IPS-NIHi11 (cell line): ENCODE data around the gene SAV1.
A peak's percentile ranks its signal among the peaks of the same experiment; 100 is the strongest.
"Not testable (repeated sequence)": the region's sequence is repeated elsewhere in the genome, so short reads cannot be mapped to it uniquely, and the experiment has no call there.

Experiments used
- DNase-seq: peaks from one replicate; pipeline ENCODE4 v3.0.0; 2012; ENCODE audit warnings: mixed read lengths, low spot score

SAV1 gene

DNA sequence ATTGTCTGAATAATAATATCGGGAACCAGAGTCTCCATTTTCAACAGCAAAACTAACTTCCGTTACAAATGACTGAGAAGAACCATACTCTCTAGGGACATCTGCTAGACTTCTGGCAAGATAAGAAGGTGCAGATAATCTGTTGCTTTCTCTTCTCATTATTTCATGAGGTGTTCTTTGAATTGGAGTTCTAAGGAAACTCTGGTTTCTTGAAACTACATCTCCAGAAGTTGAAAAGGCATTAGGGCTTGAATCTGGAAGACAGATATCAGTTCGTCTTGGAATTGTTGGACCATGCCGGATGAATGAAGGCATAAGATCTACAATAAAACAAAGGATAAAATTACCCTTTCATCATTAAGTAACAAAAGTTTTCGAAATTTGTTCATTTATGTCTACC is 2.8 kb downstream of the SAV1 start:
- not testable (repeated sequence) for DNase-seq

DNA sequence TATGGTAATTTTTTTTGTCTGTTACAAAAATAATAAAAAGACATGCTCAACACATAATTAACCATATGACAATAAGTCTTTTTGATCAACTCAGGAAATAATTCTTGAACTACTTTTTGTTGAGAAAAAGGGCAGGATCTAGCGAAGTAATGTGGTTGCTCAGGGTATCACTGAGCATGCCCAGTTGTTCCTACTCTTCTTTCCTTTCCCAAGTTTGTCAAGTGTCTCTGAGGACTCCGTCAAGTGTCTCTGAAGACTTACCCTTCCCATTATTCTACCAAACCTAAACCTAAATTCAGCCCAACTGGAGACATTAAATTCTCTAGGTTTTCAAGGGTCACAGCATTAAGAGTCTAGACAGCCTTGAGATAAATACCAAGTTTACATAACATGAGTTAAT is 3.5 kb downstream of the SAV1 start:
- DNase-seq: not testable (repeated sequence)

DNA sequence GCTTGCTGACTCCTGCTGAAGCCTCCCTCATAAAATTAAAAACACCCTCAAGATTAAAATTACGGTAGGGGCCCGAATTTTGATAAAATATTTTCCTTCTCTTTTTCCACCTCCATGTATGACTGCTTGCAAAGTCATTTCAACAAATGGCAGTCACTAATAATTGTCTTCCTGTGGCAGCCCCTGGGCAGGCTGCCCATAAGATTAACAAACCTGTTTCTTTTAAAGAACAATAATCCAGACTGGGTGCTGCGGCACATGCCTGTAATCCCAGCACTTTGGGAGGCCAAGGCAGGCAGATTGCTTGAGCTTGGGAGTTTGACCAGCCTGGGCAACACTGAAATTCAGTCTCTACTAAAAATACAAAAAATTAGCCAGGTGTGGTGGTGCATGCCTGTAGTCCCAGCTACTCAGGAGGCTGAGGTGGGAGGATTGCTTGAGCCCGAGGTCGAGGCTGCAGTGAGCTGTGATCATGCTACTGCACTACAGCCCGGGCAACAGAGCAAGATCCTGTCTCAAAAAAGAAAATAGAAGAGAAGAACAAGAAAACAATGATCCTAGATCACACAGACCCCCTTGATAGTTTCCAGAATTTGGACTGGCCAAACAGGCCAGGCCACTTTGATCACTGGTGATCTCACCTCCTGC is 8.7 kb downstream of the SAV1 start:
- DNase-seq: no peak

DNA sequence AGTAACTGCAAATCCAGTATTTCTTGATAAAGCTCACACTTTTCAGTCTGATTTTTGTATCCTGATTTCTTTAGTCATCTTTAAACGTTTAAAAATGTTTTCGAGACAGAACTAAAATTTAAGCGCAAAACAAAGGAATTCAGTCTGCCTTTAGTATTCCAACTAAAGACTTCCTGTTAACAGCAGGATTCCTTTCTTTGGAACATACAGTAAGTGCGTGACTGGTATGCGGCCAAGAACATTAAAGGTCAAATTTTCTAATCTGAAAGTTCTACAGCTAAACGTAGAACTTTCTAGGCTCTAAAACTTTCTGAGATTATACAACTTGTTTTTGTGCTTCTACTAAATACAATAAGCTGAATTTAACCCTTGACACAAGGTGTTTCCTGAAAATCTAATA is 9.9 kb downstream of the SAV1 start:
- peak; percentile 33 for DNase-seq

DNA sequence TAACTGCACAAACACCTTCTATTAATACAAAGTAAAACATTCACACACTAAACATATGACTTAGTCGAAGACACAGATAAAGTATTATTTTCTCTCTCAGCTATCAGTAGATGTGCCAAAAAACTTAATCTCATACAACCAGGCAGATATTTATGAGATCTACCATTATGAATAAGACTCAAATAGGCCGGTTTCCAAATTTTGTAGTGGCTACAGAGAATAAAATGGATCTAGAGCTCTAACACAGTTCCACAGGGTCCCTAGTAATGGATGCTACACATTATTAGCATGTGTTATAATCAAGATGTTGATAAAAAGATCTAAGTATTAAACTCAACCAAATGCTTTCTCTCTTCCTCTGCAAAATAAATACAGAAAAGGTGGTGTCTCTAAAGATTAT is 10.4 kb downstream of the SAV1 start:
- DNase-seq: no peak

DNA sequence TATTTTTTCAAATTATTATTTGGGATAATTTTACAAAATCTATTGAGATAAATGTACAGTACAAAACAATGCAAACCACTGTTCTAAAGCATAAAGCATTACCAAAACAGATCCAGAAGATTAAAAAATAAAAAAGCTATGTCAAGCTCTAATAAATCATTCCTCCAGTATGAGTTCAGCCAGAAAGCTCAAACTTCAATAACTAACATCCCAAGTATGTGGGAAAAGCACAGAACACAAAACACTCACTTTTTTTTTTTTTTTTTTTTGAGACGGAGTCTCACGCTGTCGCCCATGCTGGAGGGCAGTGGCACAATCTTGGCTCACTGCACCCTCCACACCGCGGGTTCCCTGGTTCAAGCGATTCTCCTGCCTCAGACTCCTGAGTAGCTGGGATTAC is 11.3 kb downstream of the SAV1 start:
- no peak for DNase-seq

DNA sequence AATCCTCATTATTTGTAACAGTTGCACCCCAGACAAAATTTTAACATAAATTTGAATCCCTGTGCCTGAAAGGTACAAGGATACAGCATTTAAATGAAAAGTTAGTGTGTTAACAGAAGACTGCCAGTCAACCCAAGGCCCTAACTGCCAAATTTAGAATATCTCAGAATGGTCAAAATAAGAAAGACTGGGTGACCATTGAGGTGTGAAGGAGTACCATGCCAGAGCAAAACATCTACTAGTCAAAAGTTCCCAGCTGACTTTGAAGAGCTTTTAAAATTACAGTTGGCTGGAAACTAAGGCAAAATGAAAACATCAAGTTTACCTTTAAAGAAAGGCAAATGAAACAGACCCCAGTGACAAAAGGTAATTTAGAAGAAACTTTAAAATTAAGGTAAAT is 18.4 kb downstream of the SAV1 start:
- no peak for DNase-seq

DNA sequence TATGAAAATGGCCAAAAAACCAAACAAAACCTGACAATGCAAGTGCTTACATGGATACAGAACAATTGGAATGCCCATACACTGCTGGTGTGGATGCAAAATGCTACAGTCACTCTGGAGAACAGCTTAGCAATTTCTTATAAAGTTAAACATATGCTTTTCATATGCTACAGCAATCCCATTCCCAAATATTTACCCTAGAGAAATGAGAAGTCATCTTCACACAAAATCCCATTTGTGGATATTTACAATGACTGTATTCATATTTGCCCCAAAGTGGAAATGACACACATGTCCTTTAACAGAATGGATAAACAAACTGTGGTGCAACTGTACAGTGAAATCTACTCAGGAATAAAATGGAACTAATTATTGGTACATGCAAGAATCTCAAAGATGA is 20.4 kb downstream of the SAV1 start:
- no peak for DNase-seq

DNA sequence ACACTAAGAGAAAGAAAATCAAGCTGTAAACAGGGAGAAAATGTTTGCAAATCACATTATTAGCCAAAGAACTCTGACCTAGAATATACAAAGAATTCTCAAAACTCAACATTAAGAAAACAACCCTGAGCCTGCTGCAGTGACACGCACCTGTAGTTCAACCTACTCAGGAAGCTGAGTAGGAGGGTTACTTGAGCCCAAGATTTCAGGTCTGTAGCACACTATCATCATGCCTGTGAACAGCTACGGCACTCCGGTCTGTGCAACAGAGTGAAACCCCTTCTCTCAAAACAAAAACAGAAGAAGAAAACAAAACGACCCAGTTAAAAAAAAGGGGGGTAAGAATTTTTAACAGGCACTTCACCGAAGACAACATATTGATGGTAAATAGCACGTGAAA is 20.8 kb downstream of the SAV1 start:
- no peak for DNase-seq

DNA sequence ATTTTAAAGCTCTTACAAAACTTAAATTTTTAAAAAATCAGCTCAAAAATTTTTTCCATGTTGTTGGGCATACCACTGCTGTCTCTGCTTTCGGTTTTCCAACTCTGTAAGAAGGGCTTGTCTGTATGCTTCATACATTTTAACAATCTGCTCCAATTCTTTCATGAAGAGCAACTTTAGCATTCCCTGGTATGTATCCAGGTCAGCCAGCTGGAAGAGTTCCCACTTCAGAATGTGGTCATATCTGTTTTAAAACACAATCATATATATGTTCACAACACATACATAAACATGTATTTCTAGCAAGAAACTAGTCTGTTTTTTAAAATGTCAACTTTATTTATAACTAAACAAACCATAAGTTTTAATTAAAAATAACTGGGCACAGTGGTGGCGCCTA is 33.0 kb downstream of the SAV1 start:
- DNase-seq: no peak

DNA sequence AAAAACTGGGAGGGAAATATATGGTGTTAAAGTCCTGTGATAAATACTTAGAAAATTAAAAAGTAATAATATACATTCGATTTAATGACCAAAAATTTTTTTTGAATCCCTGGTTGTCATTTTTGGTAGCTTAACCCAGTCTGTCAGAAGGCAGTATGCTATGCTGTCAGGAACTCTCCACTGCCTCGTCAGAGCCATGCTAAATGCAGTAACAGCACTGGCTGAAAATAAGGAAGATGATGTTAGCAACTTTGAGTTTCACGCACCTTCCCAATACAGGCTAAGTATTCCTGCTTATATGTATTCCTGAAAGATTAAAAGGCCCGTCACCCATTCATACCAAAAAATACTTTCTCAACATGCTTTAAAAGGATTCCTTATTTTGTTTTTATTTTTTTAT is 34.2 kb downstream of the SAV1 start:
- no peak for DNase-seq

DNA sequence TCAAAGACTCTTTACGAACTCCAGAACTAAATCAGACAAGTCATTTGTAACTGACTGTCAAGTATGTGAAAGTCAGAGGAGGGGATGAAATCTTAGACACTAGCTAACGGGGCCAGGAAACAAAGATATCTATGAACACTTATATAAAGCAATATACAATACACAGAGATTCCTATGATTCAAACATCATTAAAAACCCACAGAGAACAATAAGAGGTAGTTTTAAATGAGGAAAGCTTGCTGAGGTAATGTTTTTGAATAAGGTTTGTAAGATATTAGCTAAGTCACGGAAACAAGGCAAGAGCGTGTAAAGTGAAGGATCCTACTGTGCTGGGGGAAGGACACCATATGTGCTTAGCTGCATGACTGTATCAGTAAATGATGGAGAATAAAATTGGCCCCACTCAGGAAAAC is 36.7 kb downstream of the SAV1 start:
- DNase-seq: no peak

DNA sequence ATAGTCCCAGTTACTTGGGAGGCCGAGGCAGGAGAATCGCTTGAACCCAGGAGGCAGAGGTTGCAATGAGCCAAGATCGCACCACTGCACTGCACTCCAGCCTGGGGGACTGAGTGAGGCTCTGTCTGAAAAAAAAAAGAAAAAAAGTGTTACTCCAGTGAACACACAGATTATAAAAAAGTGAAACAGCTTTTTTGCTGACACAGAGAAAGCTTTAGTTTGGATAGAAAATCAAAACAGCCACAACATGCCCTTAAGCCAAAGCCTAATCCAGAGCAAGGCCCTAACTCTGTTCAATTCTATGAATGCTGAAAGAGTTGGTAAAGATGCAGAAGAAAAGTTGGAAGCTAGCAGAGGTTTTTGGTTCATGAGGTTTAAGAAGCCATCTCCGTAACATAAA is 43.2 kb downstream of the SAV1 start:
- not testable (repeated sequence) for DNase-seq

DNA sequence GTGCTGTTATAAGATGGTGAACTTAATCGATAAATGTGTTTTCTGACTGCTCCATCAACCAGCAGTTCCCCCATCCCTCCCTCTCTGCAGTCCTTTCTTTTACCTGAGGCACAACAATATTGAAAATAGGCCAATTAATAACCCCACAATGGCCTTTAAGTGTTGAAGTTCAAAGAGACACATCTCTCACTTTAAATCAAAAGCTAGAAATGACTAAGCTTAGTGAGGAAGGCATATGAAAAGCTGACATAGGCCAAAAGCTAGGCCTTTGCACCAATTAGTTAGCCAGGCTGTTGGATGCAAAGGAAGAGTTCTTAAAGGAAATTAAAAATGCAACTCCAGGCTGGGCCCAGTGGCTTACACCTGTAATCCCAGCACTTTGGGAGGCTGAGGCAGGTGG is 43.7 kb downstream of the SAV1 start:
- no peak for DNase-seq

DNA sequence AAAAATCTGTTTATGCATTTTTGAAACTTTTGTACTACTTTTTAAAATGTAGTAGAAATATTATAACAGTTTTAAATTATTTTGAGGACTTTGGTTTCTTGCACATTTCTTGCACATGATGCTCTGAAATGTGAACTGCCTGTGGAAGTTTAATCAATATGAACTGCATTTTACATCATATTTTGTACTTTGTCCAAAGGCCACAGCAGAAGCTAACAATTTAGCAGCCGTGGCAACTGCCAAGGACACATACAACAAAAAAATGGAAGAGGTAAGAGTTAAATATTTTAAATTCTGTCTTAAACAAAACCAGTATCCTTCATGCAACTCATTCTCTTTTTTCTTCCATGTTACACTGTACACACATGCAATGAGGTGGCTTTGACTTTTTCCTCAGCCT is 45.1 kb downstream of the SAV1 start:
- no peak for DNase-seq

DNA sequence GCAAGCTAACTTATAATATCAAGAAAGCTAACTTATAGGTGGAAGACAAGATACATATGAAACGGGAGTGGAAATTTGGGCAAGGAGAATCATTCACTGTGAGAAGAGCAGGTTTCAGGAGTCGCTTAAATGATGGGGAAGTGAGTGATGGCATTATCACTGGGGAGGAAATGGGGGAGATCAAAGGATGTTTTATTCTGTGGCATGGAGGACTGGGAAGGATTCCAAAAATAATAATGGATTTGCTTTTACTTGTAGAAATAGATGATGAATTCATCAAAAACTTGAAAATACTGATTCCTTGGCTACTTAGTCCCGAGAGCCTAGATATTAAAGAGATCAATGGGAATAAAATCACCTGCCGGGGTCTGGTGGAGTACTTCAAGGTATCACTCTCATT is 47.8 kb downstream of the SAV1 start:
- no peak for DNase-seq

DNA sequence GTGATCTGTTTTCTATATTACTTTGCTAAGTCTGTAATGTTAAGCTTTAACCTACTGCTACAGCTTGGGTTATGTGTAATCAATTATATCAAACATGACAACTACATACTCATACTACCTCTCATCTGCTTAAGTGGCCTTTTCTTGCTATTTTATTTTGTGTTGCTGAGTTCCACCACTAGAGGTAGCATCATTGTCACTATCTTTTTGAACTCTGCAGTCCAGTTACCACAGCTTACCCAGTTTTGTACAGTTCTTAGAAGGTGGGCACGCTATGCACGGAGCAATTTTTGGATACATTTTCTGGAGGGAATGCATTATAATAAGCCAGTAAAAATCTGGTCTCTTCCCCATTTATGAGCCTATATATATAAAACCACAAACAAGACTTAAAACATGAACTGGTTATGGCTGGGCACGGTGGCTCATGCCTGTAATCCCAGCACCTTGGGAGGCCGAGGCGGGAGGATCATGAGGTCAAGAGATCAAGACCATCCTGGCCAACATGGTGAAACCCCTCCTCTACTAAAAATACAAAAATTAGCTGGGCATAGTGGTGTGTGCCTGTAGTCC is 48.5 kb downstream of the SAV1 start:
- DNase-seq: peak; percentile 30

DNA sequence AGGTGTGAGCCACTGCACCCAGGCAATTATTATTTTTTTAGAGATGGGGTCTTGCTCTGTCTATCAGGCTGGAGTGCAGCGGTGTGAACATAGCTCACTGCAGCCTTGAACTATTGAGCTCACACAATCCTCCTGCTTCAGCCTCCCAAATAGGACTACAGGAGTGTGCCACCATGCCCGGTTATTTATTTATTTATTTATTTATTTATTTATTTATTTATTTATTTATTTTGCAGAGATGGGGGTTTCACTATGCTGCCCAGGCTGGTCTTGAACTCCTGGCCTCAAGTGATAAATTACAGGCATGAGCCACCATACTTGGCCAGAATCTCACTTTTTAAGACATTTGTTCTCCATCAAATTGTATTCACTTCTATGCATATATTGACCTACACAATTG is 51.8 kb downstream of the SAV1 start:
- DNase-seq: no peak

DNA sequence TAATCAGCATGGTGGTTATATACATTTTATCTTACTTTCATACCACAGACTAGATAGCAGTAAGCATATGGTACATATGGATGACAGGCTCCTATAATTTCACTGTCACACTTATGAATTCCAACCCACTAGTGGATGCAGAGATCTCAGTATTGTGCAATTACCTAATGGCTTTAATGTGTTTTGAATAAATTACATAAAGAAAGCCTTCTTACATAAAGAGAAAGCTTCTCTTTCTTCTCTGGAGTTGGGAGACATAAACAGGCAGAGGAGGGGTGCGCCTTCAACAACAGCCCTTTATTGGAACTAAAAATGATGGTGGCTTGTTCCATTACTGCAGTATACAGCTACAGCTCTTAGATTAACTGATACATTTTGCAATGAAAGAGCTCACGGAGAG is 52.6 kb downstream of the SAV1 start:
- no peak for DNase-seq

DNA sequence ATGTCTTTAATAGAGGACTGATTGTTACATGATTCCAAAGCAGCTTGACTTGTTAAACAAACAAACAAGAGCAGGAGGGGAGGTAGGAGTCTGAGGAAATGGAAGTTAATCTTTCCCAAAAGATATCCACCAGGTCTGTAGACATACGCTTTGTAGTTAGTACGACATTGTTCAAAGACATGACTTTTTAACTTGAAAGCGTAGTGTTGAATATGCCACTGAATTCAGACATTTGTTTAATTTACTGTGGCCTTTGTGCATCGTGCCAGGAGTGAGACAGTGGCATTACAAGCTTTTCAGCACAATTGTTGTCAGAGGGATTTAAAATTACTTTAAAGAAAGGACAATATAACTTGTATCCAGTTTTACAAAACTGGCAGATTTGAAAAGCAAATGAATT is 53.0 kb downstream of the SAV1 start:
- DNase-seq: no peak

DNA sequence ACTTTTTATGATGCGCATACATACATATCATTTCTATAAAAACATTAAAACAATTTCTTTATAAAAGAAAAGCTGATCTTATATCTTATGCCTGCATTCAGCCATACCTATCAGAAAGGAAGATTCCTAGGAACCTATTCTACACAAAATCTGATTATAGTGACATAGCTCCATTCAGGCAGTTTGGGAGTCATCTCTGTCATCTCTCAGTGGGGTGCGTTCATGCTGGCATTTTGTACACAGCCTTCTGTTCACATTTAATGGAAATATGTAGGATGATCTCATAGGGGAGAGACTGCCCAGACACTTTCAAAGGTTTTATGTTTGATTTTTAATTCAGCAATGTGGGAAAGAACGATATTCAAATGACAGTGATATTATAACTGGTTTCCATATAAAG is 55.3 kb downstream of the SAV1 start:
- DNase-seq: no peak

DNA sequence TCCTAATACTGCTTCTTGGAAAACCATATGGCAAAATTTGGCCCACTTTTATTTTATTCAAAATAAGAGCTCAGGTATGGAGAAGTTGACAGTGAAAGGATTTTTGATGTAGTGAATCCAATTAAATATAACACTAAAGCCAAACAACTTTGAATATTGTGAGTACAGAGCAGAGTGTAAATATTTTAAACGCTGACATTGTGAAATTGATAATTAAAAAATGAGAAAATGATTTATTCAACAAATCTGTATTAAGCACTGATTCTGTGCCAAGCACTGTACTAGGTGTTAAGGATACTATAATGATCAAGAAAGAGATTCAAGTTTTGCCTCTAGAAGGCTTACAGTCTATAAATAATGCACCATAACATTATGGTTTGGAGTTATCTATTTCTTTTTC is 57.6 kb downstream of the SAV1 start:
- DNase-seq: no peak

DNA sequence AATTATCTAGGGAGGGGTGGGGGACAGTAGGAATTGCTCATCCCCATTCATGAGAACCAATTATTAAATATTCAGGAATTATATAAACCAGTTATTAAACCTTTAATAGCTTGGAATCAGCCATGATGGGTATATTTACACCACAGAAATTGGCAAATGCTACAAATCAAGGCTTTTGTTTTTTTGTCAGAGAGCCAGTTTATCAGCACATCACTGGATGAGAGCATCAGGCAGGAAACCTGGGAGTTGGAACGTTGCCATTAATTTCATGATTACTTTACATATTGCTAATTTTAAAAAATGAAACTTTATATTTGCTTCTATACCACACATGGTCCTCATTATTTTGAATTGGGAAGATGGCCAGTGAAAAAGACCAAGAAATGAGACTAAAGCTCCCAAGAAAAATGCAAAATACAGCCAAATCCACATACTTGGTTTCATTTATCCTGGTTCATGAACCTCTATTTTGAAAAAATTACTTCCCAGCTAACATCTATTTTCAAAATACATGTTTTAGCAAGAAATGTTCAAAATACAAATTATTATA is 59.7 kb downstream of the SAV1 start:
- no peak for DNase-seq

DNA sequence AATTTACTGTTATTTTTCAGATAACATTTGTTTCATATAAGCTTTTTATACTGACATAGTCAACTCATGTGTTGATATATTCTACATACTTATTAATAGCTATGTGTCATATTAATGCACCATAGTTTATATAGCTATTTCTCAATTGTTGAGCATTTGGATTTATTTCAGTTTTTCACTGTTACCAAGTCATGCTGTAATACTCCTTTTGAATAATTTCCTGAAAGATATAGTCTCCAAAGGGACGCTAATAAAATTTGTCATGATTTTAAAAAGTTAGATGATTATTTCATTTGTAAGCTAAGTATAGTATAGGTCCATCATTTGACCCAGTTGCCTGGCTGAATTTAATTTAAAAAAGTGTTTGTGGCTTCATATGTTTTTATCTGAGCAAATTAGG is 60.3 kb downstream of the SAV1 start:
- no peak for DNase-seq
